Parathyroid adenoma (tissue), 2 donors: ENCODE data around the gene RANBP3.

Source experiments
- H2AFZ ChIP-seq: fragments of 300-600 bp; sonication (generic); one replicate; pipeline ENCODE4 v1.7.0; 2017; ENCODE audit warnings: antibody characterized with exemption, mild to moderate bottlenecking
- H3K27ac ChIP-seq: fragments of 300-600 bp; sonication (generic); one replicate; pipeline ENCODE4 v1.7.0; 2017
- H3K27me3 ChIP-seq: fragments of 300-600 bp; sonication (generic); one replicate; pipeline ENCODE4 v1.7.0; 2017; ENCODE audit warnings: low read length; ENCODE audit not compliant: control insufficient read depth, insufficient read depth
- H3K36me3 ChIP-seq: fragments of 300-600 bp; sonication (generic); one replicate; pipeline ENCODE4 v1.7.0; 2017; ENCODE audit warnings: low read length; ENCODE audit not compliant: control insufficient read depth, insufficient read depth
- H3K4me1 ChIP-seq: fragments of 300-600 bp; sonication (generic); one replicate; pipeline ENCODE4 v1.7.0; 2017; ENCODE audit warnings: control low read depth
- H3K4me2 ChIP-seq: fragments of 300-600 bp; sonication (generic); one replicate; pipeline ENCODE4 v1.7.0; 2017; ENCODE audit warnings: low read length
- H3K4me3 ChIP-seq: fragments of 300-600 bp; sonication (generic); one replicate; pipeline ENCODE4 v1.7.0; 2017; ENCODE audit warnings: low read depth, low read length
- H3K79me2 ChIP-seq: fragments of 300-600 bp; sonication (generic); one replicate; pipeline ENCODE4 v1.7.0; 2017; ENCODE audit warnings: control low read depth
- H3K9ac ChIP-seq: fragments of 300-600 bp; sonication (generic); one replicate; pipeline ENCODE4 v1.7.0; 2017; ENCODE audit warnings: mild to moderate bottlenecking
- H3K9me3 ChIP-seq: fragments of 300-600 bp; sonication (generic); one replicate; pipeline ENCODE4 v1.7.0; 2017; ENCODE audit warnings: low read length; ENCODE audit not compliant: control insufficient read depth
- CTCF ChIP-seq: fragments of 300-600 bp; sonication (generic); IDR thresholded peaks from one replicate; pipeline ENCODE4 v1.7.0; 2017; ENCODE audit warnings: antibody characterized with exemption, mild to moderate bottlenecking
- donor health status: primary hyperparathyroidism.

RANBP3 gene

GRCh38 chr19:5895409-5895808, 82.5 kb downstream of the RANBP3 start:
- TF ChIP-seq CTCF = no peak

GRCh38 chr19:5894704-5895349, 83.1 kb downstream of the RANBP3 start:
- Histone ChIP-seq H3K27ac (no peak overlapping the region), H3K9ac (no peak overlapping the region), H3K4me3 (no peak overlapping the region), H3K9me3 (no peaks in the 10 kb centered on the region), H3K79me2 (no peaks in the 10 kb centered on the region), H2AFZ (no peak overlapping the region), H3K4me2 (no peak overlapping the region), H3K27me3 (no peaks in the 10 kb centered on the region), H3K36me3 (no peaks in the 10 kb centered on the region), H3K4me1 (no peaks in the 10 kb centered on the region)
- TF ChIP-seq CTCF = no peak

More at GRCh38 chr19:5895409-5895808, 82.5 kb downstream of the RANBP3 start:
- Histone ChIP-seq H3K4me1 (no peaks in the 10 kb centered on the region), H3K4me2 (no peak overlapping the region), H2AFZ (no peak overlapping the region), H3K9me3 (no peaks in the 10 kb centered on the region), H3K79me2 (no peaks in the 10 kb centered on the region), H3K27me3 (no peaks in the 10 kb centered on the region), H3K4me3 (no peak overlapping the region), H3K9ac (no peak overlapping the region), H3K27ac (no peak overlapping the region), H3K36me3 (no peaks in the 10 kb centered on the region)

- H3K4me2 ChIP-seq = no peak overlapping the region
- no peaks in the 10 kb centered on the region for H3K79me2 ChIP-seq
- H3K27me3 ChIP-seq = no peaks in the 10 kb centered on the region
- H3K36me3 ChIP-seq = no peaks in the 10 kb centered on the region
- H3K4me1 ChIP-seq = no peaks in the 10 kb centered on the region
- no peak overlapping the region for H2AFZ ChIP-seq
- no peaks in the 10 kb centered on the region for H3K9me3 ChIP-seq
- no peak overlapping the region for H3K4me3 ChIP-seq
- no peak overlapping the region for H3K9ac ChIP-seq
- no peak overlapping the region for H3K27ac ChIP-seq
- no peak for TF ChIP-seq CTCF
These were observed 83.8 kb downstream of the RANBP3 start for GRCh38 chr19:5893907-5894703.

- H3K27ac ChIP-seq = no peak overlapping the region
- TF ChIP-seq CTCF = no peak
- H3K4me2 ChIP-seq = no peak overlapping the region
- H2AFZ ChIP-seq = no peak overlapping the region
- no peaks in the 10 kb centered on the region for H3K4me1 ChIP-seq
- no peaks in the 10 kb centered on the region for H3K9me3 ChIP-seq
- no peaks in the 10 kb centered on the region for H3K27me3 ChIP-seq
- no peaks in the 10 kb centered on the region for H3K36me3 ChIP-seq
- no peaks in the 10 kb centered on the region for H3K79me2 ChIP-seq
- H3K4me3 ChIP-seq = no peak overlapping the region
- H3K9ac ChIP-seq = no peak overlapping the region
These were observed 84.5 kb downstream of the RANBP3 start for GRCh38 chr19:5893296-5893903.
